Measurements from ENCODE around the gene ALG9. TPM values are rescaled to one million over a fixed set of nuclear protein-coding genes. Genes with fewer than 3 reads are reported as not detected.

Gene ALG9
- total RNA-seq, 4 donors from 2014 or later, result 10.3 to 22.5 (median 14.9) TPM

DNA sequence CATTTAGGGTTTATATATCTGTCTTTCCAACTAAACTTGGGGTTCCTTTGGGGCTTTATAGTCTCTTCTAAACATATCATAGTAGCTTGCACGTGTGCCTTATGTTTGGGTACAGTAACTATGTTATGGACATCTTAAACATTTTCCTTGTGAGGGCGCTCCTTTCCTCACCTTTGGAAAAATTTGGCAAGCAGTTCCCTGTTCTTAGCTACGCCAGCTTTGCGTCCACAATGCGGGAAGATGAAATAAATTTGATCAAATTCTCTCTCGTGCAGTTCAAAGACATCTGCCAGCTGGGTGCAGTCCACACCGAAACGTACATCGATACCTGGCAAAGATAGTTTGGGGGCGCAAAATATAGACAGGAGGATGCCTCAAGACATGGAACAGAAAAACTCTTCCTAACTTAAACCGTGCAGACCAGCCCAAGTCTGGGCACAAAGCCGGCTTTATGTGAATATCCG lies 7.0 kb upstream of the ALG9 start:
- no peaks in the 10 kb centered on the region for H3K36me3 ChIP-seq

DNA sequence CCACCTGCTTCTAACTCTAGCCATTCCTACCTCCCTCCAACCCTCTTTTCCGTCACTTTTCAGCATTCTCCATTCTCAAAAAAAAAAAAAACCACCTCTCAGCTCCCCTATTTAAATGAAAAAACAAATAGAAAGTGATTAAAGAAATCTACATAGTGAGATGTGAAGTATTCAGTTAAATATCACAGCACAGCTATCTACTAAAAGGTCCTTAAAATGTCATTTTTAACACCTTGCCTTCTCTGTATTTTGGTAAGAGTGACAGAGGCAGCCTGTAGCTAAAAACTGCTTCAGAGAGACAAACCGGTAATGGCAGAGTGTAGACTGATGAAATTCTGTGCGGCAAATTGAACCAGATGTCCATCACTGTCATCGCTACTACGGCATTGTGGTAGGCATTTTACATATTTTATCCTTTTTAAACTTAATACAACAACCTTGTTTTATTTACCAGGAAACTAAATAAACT lies 346 bp upstream of the ALG9 start:
- Histone ChIP-seq H3K27ac (peak overlapping the region; percentile 90 to 95 (median 93)), H3K36me3 (peaks cover 0 to 28% of the 10 kb centered on the region in 2 donors), H3K9me3 (no peaks in the 10 kb centered on the region), H3K4me3 (peak overlapping the region; percentile 78 to 96 (median 86)), H3K27me3 (no peaks in the 10 kb centered on the region), H3K4me1 (peaks cover 17 to 18% of the 10 kb centered on the region in 2 donors)
- TF ChIP-seq, protein P1, sequence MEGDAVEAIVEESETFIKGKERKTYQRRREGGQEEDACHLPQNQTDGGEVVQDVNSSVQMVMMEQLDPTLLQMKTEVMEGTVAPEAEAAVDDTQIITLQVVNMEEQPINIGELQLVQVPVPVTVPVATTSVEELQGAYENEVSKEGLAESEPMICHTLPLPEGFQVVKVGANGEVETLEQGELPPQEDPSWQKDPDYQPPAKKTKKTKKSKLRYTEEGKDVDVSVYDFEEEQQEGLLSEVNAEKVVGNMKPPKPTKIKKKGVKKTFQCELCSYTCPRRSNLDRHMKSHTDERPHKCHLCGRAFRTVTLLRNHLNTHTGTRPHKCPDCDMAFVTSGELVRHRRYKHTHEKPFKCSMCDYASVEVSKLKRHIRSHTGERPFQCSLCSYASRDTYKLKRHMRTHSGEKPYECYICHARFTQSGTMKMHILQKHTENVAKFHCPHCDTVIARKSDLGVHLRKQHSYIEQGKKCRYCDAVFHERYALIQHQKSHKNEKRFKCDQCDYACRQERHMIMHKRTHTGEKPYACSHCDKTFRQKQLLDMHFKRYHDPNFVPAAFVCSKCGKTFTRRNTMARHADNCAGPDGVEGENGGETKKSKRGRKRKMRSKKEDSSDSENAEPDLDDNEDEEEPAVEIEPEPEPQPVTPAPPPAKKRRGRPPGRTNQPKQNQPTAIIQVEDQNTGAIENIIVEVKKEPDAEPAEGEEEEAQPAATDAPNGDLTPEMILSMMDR (IDR thresholded peaks at IDR 0.05 in 4 of 5, conservative IDR thresholded peaks at IDR 0.05 in 1 of 5), result no peak
- no peak for TF ChIP-seq POLR2A (IDR thresholded peaks at IDR 0.05)
- intact Hi-C loops (cut with DNase I; ENCODE audit: low total_unique reads), result loop anchor here (10.0 kb wide), 1 partner anchor 1443 kb away; the partner anchor contains the start of gene TTC12
- DNase-seq (no peak), ATAC-seq (peak; percentile 31 to 37)
- in situ Hi-C loops (cut with MboI; ENCODE audit: low sequenced_read_pairs in 4 of 4), result loop anchor here (10.0 kb wide), 5 partner anchors 63 to 213 kb away; partner anchors contain the start of genes DIXDC1 (in 1 of the 4), NKAPD1 (in 1 of the 4), PIH1D2 (in 1 of the 4) and SDHD (in 1 of the 4)

More for the DNA sequence above, 7.0 kb upstream of the ALG9 start:
- intact Hi-C loops (cut with DNase I; ENCODE audit: low total_unique reads) (loop anchor here (2.0 to 10.0 kb wide), 6 partner anchors 32 to 1436 kb away; partner anchors contain the start of genes CRYAB, SDHD, TIMM8B and TTC12), in situ Hi-C loops (cut with MboI; ENCODE audit: low sequenced_read_pairs in 4 of 4) (loop anchor here (5.0 to 10.0 kb wide), 6 partner anchors 34 to 206 kb away; partner anchors contain the start of genes CRYAB (in 1 of the 4), DIXDC1 (in 1 of the 4), HSPB2 (in 1 of the 4) and NKAPD1 (in 1 of the 4))
- ATAC-seq (peak; percentile 9 to 11), DNase-seq (no peak)
- H3K4me3 ChIP-seq, result peak overlapping the region; percentile 58 to 75 (median 68)
- peaks cover 8 to 19% of the 10 kb centered on the region in 2 donors for H3K4me1 ChIP-seq
- TF ChIP-seq, protein P1 (IDR thresholded peaks at IDR 0.05 in 4 of 5, conservative IDR thresholded peaks at IDR 0.05 in 1 of 5), result no peak
- no peak for TF ChIP-seq POLR2A (IDR thresholded peaks at IDR 0.05)
- no peaks in the 10 kb centered on the region for H3K9me3 ChIP-seq
- peak overlapping the region; percentile 81 to 92 (median 88) for H3K27ac ChIP-seq
- no peaks in the 10 kb centered on the region for H3K27me3 ChIP-seq

DNA sequence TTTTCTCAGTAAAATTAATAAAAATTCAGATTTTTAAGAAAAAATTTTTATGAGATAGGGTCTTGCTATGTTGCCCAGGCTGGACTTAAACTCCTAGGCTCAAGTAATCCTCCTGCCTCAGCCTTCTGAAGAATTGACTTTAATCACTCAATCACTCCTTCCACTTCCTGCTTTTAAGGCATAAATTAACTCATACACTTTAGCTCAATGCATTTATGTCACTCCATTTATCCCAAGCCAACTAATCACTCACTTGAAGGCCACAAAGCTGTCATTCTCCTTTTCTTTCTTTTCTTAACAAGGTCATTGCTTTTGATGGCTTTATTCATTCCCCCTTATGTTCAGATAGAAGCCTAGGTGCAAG lies 877 bp downstream of the ALG9 start:
- H3K36me3 ChIP-seq, result peaks cover 0 to 35% of the 10 kb centered on the region in 2 donors
- in situ Hi-C loops (cut with MboI; ENCODE audit: low sequenced_read_pairs in 4 of 4), result loop anchor here (10.0 kb wide), 5 partner anchors 64 to 214 kb away; partner anchors contain the start of genes DIXDC1 (in 1 of the 4), NKAPD1 (in 1 of the 4), PIH1D2 (in 1 of the 4) and SDHD (in 1 of the 4)

DNA sequence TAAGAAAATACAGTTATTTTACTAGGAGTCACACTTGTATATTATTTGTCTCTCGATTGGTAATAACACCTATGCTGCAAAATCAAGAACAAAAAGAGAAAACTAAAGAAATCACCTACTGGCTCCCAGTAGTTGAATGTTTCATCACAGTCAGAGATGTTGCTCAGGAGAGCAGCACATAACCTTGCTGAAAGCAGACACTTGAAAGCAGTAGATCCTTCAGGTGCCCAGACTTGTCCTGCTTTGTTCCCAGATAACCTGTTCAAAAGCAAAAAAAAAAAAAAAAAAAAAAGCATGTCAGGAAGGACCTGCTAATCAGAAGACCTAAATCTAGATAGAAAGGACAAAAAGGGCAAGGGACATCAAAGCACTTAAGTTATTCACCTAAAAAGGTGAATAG lies 1.3 kb downstream of the ALG9 start:
- intact Hi-C loops (cut with DNase I; ENCODE audit: low total_unique reads) (loop anchor here (10.0 kb wide), 1 partner anchor 1445 kb away; the partner anchor contains the start of gene TTC12), in situ Hi-C loops (cut with MboI; ENCODE audit: low sequenced_read_pairs in 4 of 4) (loop anchor here (10.0 kb wide), 5 partner anchors 65 to 215 kb away; partner anchors contain the start of genes DIXDC1 (in 1 of the 4), NKAPD1 (in 1 of the 4), PIH1D2 (in 1 of the 4) and SDHD (in 1 of the 4))
- Histone ChIP-seq H3K4me3 (peak overlapping the region in 2 of 4 donors; percentile 78 to 86), H3K27me3 (no peaks in the 10 kb centered on the region), H3K4me1 (peaks cover 17 to 18% of the 10 kb centered on the region in 2 donors), H3K36me3 (peaks cover 0 to 35% of the 10 kb centered on the region in 2 donors), H3K27ac (peak overlapping the region in 2 of 4 donors; percentile 90 to 95), H3K9me3 (no peaks in the 10 kb centered on the region)
- DNase-seq, result no peak
- TF ChIP-seq POLR2A (IDR thresholded peaks at IDR 0.05), result no peak
- TF ChIP-seq, protein P1 (IDR thresholded peaks at IDR 0.05 in 4 of 5, conservative IDR thresholded peaks at IDR 0.05 in 1 of 5), result no peak
- ATAC-seq, result no peak

More for the DNA sequence above, 877 bp downstream of the ALG9 start:
- intact Hi-C loops (cut with DNase I; ENCODE audit: low total_unique reads), result loop anchor here (10.0 kb wide), 1 partner anchor 1444 kb away; the partner anchor contains the start of gene TTC12
- Histone ChIP-seq H3K27ac (peak overlapping the region; percentile 90 to 95 (median 93)), H3K4me1 (peaks cover 17 to 18% of the 10 kb centered on the region in 2 donors), H3K4me3 (peak overlapping the region; percentile 78 to 96 (median 86)), H3K9me3 (no peaks in the 10 kb centered on the region), H3K27me3 (no peaks in the 10 kb centered on the region)
- TF ChIP-seq, protein P1 (IDR thresholded peaks at IDR 0.05 in 4 of 5, conservative IDR thresholded peaks at IDR 0.05 in 1 of 5), result no peak
- no peak for TF ChIP-seq POLR2A (IDR thresholded peaks at IDR 0.05)
- ATAC-seq (no peak), DNase-seq (no peak)
